Endothelial cell of umbilical vein (primary cell): ENCODE data around the gene TFAP2A. TPM values are rescaled to one million over a fixed set of nuclear protein-coding genes. Genes with fewer than 3 reads are reported as not detected.

ENCODE experiments used
- BruUV-seq: library from RNA; stranded (reverse); fragments of 400-500 nt; replicated peaks from 2 replicates; lab custom pipeline; 2021; lab: Mats Ljungman, UMichigan
- CTCF ChIA-PET: fragments of 300-600, 350-600 bp; sonication (Branson Sonifier 250); formaldehyde crosslinking; loops from one replicate; lab custom pipeline; 2021; ENCODE audit warnings: antibody characterized with exemption, inconsistent platforms; lab: Charles Lee
- POLR2A ChIA-PET: fragments of 300-600, 350-600 bp; sonication (Branson Sonifier 250); formaldehyde crosslinking; loops from one replicate; lab custom pipeline; 2021; ENCODE audit warnings: antibody characterized with exemption, inconsistent platforms; lab: Charles Lee
- DNase-seq: peaks from one replicate; pipeline ENCODE4 v3.0.0-alpha.2; 2011; ENCODE audit warnings: low read depth, low spot score
- FAIRE-seq: peaks from 2 replicates; lab custom pipeline; 2011; peaks lifted over from hg19 to GRCh38; lab: Jason Lieb, UNC
- H2AFZ ChIP-seq: 2 replicates; pipeline ENCODE4 v1.6.0; 2012; ENCODE audit warnings: low read depth, low read length, control low read depth, inconsistent platforms
- H3K27ac ChIP-seq: 2 replicates; pipeline ENCODE4 v1.5.1; 2011; ENCODE audit warnings: low read depth, mild to moderate bottlenecking, control low read depth, low read length, moderate library complexity; ENCODE audit not compliant: insufficient read depth
- H3K27me3 ChIP-seq, 2 experiments: 2 replicates each; pipeline versions ENCODE4 v1.6.0 to v1.6.1; 2011; ENCODE audit warnings: low read length in 2 of 2, mixed read lengths in 1 of 2; ENCODE audit not compliant: control insufficient read depth in 2 of 2, insufficient read depth in 2 of 2
- H3K36me3 ChIP-seq, 2 experiments: 2 replicates in 1 of 2; 3 replicates in 1 of 2; pipeline ENCODE4 v1.5.1; 2011; ENCODE audit warnings: low read length in 2 of 2, mild to moderate bottlenecking in 1 of 2, moderate library complexity in 1 of 2; ENCODE audit not compliant: control insufficient read depth in 2 of 2, insufficient read depth in 2 of 2; ENCODE audit errors: extremely low read depth in 1 of 2
- H3K4me1 ChIP-seq: 3 replicates; pipeline ENCODE4 v1.5.1; 2011; ENCODE audit warnings: mild to moderate bottlenecking, low read length; ENCODE audit not compliant: control insufficient read depth, insufficient read depth; ENCODE audit errors: extremely low read depth
- H3K4me2 ChIP-seq: 2 replicates; pipeline ENCODE4 v1.6.1; 2011; ENCODE audit warnings: low read length, control low read depth, mixed read lengths; ENCODE audit not compliant: insufficient read depth
- H3K4me3 ChIP-seq, 3 experiments: fragments of 200-600 bp in 1 of 3; sonication (generic), shearing (Covaris generic) in 1 of 3; replicated peaks in 1 of 3; 2 replicates each; pipeline ENCODE4 v1.5.1; 2011 to 2016; ENCODE audit warnings: control low read depth in 3 of 3, low read length in 3 of 3, mild to moderate bottlenecking in 2 of 3, inconsistent platforms in 1 of 3, low read depth in 1 of 3, moderate library complexity in 1 of 3; ENCODE audit not compliant: insufficient read depth in 1 of 3
- H3K79me2 ChIP-seq: 2 replicates; pipeline ENCODE4 v1.6.0; 2012; ENCODE audit warnings: low read length, inconsistent platforms; ENCODE audit not compliant: control insufficient read depth, insufficient read depth
- H3K9ac ChIP-seq: replicated peaks from 2 replicates; pipeline ENCODE3; 2011; ENCODE audit warnings: low read length, control low read depth; ENCODE audit not compliant: insufficient read depth; ENCODE audit errors: extremely low read depth
- H3K9me1 ChIP-seq: replicated peaks from 3 replicates; pipeline ENCODE4 v1.6.0; 2011; ENCODE audit warnings: mild to moderate bottlenecking, low read length; ENCODE audit not compliant: control insufficient read depth, insufficient read depth; ENCODE audit errors: extremely low read depth
- H3K9me3 ChIP-seq: replicated peaks from 2 replicates; pipeline ENCODE4 v1.5.1; 2012; ENCODE audit warnings: low read length, inconsistent platforms; ENCODE audit not compliant: control insufficient read depth, insufficient read depth
- H4K20me1 ChIP-seq: replicated peaks from 2 replicates; pipeline ENCODE3; 2011; ENCODE audit warnings: mild to moderate bottlenecking, low read length; ENCODE audit not compliant: control insufficient read depth, insufficient read depth; ENCODE audit errors: extremely low read depth
- EZH2 ChIP-seq: IDR thresholded peaks from 2 replicates; pipeline ENCODE4 v1.6.1; 2012; ENCODE audit warnings: borderline replicate concordance, low read depth, mild to moderate bottlenecking, moderate library complexity, low read length, inconsistent platforms; ENCODE audit not compliant: severe bottlenecking
- FOS ChIP-seq: IDR thresholded peaks from 2 replicates; pipeline ENCODE4 v1.6.1; 2011; ENCODE audit warnings: mild to moderate bottlenecking, low read length, moderate library complexity, borderline replicate concordance; ENCODE audit not compliant: insufficient read depth
- GATA2 ChIP-seq: IDR thresholded peaks from 2 replicates; pipeline ENCODE4 v1.7.0; 2011; ENCODE audit warnings: low read depth, mild to moderate bottlenecking, moderate library complexity, mixed read lengths, low read length; ENCODE audit not compliant: insufficient read length, insufficient read depth
- JUN ChIP-seq: IDR thresholded peaks from 2 replicates; pipeline ENCODE4 v1.6.1; 2011; ENCODE audit warnings: borderline replicate concordance, low read depth; ENCODE audit not compliant: insufficient read length, insufficient read depth
- MYC ChIP-seq: IDR thresholded peaks from one replicate; pipeline ENCODE4 v1.6.1; 2011; ENCODE audit warnings: mild to moderate bottlenecking, low read depth, low read length
- POLR2A ChIP-seq: IDR thresholded peaks from 2 replicates; pipeline ENCODE4 v1.6.1; 2012; ENCODE audit warnings: low read depth, mild to moderate bottlenecking, control low read depth, low read length
- POLR2AphosphoS5 ChIP-seq: IDR thresholded peaks from 2 replicates; pipeline ENCODE4 v1.6.1; 2012; ENCODE audit warnings: low read depth, mild to moderate bottlenecking, control low read depth, low read length, moderate library complexity; ENCODE audit not compliant: insufficient read depth
- dilution Hi-C: fragments of 300-500 bp; cut with MboI; formaldehyde crosslinking; loops from one replicate; pipeline ENCODE4 v1.15.0; 2019; ENCODE audit warnings: low sequenced_read_pairs; ENCODE audit not compliant: extremely low pct_ligation_motif_present
- intact Hi-C: fragments of 100-400 bp; cut with micrococcal nuclease; formaldehyde crosslinking; loops from one replicate; pipeline ENCODE4 v1.10.0; 2022
- polyA plus RNA-seq, 4 experiments: library from polyadenylated mRNA; depleted of rRNA in 3 of 4; stranded (reverse) in 3 of 4; unstranded in 1 of 4; fragments of >200 nt; gene quantifications; 2 replicates each; pipeline versions ENCODE4 v1.2.1 to v1.2.3, GENCODE V29; 2011 to 2012; ENCODE audit warnings: missing spikeins in 1 of 4
- total RNA-seq: library from RNA; stranded (reverse); gene quantifications from 2 replicates; pipeline ENCODE4 v1.2.3, GENCODE V29; 2021
- TF ChIP-seq, protein P1 (sequence below): IDR thresholded peaks from 2 replicates; pipeline ENCODE4 v1.6.1; 2011; ENCODE audit not compliant: insufficient read depth, insufficient read length
- TF ChIP-seq, protein P2 (sequence below), 2 donors: IDR thresholded peaks; 1 replicate in 1 of 2; 2 replicates in 1 of 2; pipeline ENCODE4 v1.5.1; 2011; ENCODE audit warnings: low read length in 2 of 2, mild to moderate bottlenecking in 2 of 2, moderate library complexity in 2 of 2, control low read depth in 1 of 2, inconsistent platforms in 1 of 2, low read depth in 1 of 2; ENCODE audit not compliant: insufficient read depth in 1 of 2; ENCODE audit errors: extremely low read depth in 1 of 2

TFAP2A gene
- total and polyA plus RNA-seq, 2 donors (not counting 3 experiments of a cell fraction or from before 2014, with no cell fraction given) = 0.06 TPM; not detected in 1

- no TSS peak for BruUV-seq
- Histone ChIP-seq H3K9me1 (no peaks in the 10 kb centered on the region), H3K9ac (no peak overlapping the region), H3K27ac (no peak overlapping the region), H3K79me2 (no peaks in the 10 kb centered on the region), H3K4me3 (no peak overlapping the region), H3K4me2 (no peak overlapping the region), H4K20me1 (no peaks in the 10 kb centered on the region), H2AFZ (no peak overlapping the region), H3K4me1 (no peaks in the 10 kb centered on the region), H3K9me3 (no peaks in the 10 kb centered on the region), H3K36me3 (no peaks in the 10 kb centered on the region), H3K27me3 (peaks cover 3 to 7% of the 10 kb centered on the region in 2 experiments)
- DNase-seq (no peak), FAIRE-seq (no peak)
- dilution Hi-C loops (no loop called here), intact Hi-C loops (no loop called here)
- CTCF ChIA-PET = interaction anchor here (2.3 to 2.9 kb wide), 2 partner anchors 1451 to 1934 kb away, joined by 15 to 56 read pairs; no protein-coding TSS in a partner anchor
- TF ChIP-seq JUN = no peak
- no peak for TF ChIP-seq MYC
- no peak for TF ChIP-seq EZH2
- no peak for TF ChIP-seq FOS
- no peak for TF ChIP-seq POLR2AphosphoS5
- TF ChIP-seq, protein P1, sequence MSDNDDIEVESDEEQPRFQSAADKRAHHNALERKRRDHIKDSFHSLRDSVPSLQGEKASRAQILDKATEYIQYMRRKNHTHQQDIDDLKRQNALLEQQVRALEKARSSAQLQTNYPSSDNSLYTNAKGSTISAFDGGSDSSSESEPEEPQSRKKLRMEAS = no peak
- POLR2A ChIA-PET = no interaction called here
Measured at GRCh38 chr6:10433322-10433721, 18.4 kb upstream of the TFAP2A start.

- FAIRE-seq (no peak), DNase-seq (no peak)
- ChIA-PET CTCF (no interaction called here), POLR2A (no interaction called here)
- no peaks in the 10 kb centered on the region for H3K79me2 ChIP-seq
- H4K20me1 ChIP-seq = no peaks in the 10 kb centered on the region
- H2AFZ ChIP-seq = no peak overlapping the region
- intact Hi-C loops (no loop called here), dilution Hi-C loops (no loop called here)
- no peaks in the 10 kb centered on the region for H3K36me3 ChIP-seq
- no TSS peak for BruUV-seq
- H3K27ac ChIP-seq = no peak overlapping the region
- no peak overlapping the region for H3K4me2 ChIP-seq
- TF ChIP-seq POLR2AphosphoS5 (no peak), FOS (no peak), POLR2A (no peak), GATA2 (no peak), JUN (no peak), EZH2 (no peak), MYC (no peak)
- TF ChIP-seq, protein P1 = no peak
- TF ChIP-seq, protein P2, sequence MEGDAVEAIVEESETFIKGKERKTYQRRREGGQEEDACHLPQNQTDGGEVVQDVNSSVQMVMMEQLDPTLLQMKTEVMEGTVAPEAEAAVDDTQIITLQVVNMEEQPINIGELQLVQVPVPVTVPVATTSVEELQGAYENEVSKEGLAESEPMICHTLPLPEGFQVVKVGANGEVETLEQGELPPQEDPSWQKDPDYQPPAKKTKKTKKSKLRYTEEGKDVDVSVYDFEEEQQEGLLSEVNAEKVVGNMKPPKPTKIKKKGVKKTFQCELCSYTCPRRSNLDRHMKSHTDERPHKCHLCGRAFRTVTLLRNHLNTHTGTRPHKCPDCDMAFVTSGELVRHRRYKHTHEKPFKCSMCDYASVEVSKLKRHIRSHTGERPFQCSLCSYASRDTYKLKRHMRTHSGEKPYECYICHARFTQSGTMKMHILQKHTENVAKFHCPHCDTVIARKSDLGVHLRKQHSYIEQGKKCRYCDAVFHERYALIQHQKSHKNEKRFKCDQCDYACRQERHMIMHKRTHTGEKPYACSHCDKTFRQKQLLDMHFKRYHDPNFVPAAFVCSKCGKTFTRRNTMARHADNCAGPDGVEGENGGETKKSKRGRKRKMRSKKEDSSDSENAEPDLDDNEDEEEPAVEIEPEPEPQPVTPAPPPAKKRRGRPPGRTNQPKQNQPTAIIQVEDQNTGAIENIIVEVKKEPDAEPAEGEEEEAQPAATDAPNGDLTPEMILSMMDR (IDR thresholded peaks at IDR 0.05; ENCODE audit: extremely low read depth in 1 of 2, insufficient read depth in 1 of 2, low read depth in 1 of 2, low read length in 2 of 2) = no peak
- no peak overlapping the region for H3K9ac ChIP-seq
- no peaks in the 10 kb centered on the region for H3K4me1 ChIP-seq
- H3K9me3 ChIP-seq = no peaks in the 10 kb centered on the region
- no peaks in the 10 kb centered on the region for H3K9me1 ChIP-seq
- H3K27me3 ChIP-seq = peaks cover 10 to 23% of the 10 kb centered on the region in 2 experiments
- no peak overlapping the region for H3K4me3 ChIP-seq
Measured at GRCh38 chr6:10431423-10432164, 16.7 kb upstream of the TFAP2A start.
